Measurements from ENCODE around the gene STK24.

- TF ChIP-seq CTCF (IDR thresholded peaks at IDR 0.05; ENCODE audit: low read depth, low read length): no peak
- TF ChIP-seq EZH2phosphoT487 (IDR thresholded peaks at IDR 0.05; ENCODE audit: low read depth): no peak
Measured at GRCh38 chr13:98539666-98540065, 37.2 kb downstream of the STK24 start.

Data from OCI-LY3 (cell line).